ENCODE results near the gene TRMT10C.
"Not testable (repeated sequence)": the region's sequence is repeated elsewhere in the genome, so short reads cannot be mapped to it uniquely, and the experiment has no call there.

Gene TRMT10C

DNA sequence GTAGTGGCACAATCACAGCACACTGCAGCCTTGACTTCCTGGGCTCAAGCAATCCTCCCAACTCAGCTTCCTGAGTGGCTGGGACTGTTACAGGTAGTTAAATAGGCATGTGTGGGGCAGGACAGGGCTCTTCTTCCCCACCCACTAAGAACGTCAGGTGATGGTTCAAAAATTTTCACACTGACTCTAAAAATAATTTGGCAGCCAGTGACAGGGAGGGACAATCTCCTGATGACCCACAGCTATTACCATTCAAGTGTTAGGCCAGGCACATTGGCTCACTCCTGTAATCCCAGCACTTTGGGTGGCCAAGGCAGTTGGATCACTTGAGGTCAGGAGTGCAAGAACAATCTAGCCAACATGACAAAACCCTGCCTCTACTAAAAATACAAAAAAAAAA lies 12.2 kb upstream of the TRMT10C start:
- DNase-seq: no peak

DNA sequence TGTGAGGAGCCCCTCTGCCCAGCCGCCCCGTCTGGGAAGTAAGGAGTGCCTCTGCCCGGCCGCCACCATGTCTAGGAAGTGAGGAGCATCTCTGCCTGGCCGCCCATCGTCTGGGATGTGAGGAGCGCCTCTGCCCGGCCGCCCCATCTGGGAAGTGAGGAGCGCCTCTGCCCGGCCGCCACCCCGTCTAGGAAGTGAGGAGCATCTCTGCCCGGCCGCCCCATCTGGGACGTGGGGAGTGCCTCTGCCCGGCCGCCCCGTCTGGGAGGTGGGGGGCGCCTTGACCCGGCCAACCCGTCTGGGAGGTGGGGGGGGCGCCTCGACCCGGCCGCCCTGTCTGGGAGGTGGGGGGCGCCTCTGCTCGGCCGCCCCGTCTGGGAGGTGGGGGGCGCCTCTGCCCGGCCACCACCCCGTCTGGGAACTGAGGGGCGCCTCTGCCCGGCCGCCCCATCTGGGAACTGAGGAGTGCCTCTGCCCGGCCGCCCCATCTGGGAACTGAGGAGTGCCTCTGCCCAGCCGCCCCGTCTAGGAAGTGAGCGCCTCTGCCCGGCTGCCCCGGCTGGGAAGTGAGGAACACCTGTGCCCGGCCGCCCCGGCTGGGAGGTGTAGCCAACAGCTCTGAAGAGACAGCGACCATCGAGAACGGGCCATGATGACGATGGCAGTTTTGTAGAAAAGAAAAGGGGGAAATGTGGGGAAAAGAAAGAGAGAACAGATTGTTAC lies 10.1 kb upstream of the TRMT10C start:
- DNase-seq: not testable (repeated sequence)

DNA sequence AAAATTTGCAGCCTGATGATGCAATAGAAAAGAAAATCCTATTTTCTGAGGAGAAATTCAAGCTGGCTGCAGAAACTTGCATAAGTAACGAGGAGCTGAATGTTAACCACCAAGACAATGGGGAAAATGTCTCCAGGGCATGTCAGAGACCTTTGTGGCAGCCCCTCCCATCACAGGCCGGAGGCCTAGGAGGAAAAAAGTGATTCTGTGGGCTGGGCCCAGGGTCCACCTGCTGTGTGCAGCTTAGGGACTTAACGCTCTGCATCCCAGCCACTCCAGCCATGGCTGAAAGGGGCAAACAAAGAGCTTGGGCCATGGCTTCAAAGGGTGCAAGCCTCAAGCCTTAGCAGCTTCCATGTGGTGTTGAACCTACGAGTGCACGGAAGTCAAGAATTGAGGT lies 8.3 kb upstream of the TRMT10C start:
- DNase-seq: not testable (repeated sequence)

- no peak for DNase-seq
These were observed 5.6 kb upstream of the TRMT10C start for GRCh38 chr3:101556064-101556463.

- DNase-seq: no peak
These were observed 6.1 kb downstream of the TRMT10C start for GRCh38 chr3:101567528-101568317.

- no peak for DNase-seq
These were observed 9.6 kb downstream of the TRMT10C start for GRCh38 chr3:101571028-101571895.

DNA sequence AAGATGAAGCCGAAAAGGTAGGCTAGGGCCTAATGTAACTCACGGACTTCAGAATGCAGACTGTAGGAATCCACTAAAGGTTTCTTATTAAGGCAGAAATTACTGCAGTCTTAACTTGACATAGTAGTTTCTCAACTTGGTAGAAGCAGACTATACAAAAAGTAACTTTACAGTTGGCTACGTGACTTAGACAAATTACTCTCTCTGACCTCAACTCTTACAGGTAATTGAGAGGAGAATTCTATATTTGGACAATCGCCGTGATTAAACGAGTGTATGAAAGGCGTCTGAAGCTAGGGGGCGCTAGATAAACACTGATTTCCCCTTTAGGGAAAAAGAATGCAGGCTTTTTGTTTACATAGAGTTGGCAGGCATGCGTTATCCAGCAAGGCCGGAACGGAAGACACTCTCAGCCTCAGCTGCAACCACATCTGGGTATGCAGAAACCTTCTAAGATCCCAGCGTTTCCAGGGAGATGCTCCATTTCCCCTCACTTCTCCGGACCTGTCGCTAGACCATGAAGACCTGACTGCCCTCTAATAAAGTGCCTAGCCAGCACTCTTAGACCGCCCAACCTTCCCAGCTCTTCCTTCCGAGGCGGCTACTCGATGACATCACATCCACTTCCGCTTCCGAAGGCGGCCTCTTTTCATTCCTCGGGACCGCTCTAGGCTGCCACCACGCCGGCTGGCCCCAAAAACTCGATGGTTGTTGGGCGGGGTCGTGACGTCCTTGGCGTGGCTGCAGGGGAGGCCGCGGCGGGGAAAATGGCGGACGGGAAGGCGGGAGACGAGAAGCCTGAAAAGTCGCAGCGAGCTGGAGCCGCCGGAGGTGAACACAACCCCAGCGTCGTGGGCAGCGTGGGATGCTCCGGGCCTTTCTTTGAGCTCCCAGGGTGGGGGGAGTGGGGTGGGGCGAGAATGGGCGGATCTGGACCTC lies 12.1 kb downstream of the TRMT10C start, which contains the start of gene PCNP:
Gene PCNP, plus strand, starts transcription at position 732 of the 939 bp plus-strand sequence. Its CDS starts 36 bp downstream, at position 768.
- peak; percentile 98 for DNase-seq

DNA sequence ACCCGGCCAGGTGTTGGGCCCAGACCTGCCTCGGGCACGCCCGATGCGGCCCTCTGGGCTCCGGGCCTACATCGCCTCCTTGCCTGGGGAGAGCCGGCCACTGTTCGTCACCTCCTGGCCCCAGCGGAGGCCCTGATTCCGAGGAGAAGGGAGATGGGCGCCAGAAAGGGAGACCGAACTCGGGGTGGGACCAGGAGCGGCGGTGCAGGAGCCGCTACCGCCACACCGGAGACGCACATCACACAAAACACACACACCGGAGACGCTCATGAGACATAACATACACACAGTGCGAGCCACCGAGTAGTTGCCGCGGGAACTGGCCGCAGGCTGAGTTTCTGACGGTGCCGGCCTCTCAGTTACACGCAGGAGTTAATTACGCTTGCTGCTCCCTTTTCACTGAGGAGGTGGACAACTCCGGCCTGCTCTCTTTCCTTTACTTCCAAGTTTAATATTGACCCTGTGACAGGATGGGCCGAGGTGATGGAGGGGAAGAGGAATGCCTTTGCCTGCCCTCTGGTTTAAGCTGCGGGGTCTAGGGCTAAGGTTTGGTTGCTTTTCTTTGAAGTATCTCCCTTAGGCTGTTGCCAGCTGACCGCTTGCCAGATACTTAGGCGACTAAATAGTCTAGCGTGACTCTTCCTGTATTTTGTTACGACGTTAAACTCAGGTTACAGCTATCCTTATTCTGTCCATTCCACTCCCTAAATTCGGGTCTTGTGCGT lies 12.9 kb downstream of the TRMT10C start:
- peak; percentile 67 for DNase-seq

DNA sequence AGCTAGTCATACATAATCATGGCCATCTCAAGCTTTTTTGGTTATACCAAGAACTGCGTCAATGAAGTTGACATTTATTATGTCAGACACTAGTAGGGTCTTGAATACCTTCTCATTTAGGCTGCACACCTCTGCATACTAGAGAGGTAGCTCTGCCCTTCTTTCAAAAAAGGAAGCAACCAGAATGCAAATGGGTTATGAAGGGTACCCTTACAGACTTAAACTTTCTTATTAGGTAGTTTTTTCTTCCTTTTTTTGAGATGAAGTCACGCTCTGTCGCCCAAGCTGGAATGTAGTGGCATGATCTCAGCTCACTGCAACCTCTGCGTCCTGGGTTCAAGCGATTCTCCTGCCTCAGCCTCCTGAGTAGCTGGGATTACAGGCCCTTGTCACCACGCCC lies 15.6 kb downstream of the TRMT10C start:
- DNase-seq: no peak

DNA sequence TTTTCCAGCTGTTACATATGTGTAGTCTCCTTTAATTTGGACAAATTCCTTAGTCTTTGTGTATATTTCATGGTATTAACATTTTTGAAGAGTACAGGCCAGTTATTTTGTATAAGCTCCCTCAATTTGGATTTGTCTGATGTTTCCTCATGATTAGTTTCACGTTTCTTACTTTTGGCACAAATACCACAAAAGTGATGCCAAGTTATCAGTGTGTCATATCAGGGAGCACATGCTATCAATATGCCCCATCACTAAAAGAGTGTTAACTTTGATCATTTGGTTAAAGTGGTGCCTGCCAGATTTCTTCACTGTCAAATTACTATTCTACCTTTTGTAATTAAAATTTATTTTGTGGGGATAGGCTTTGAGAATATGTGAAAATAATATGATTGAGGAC lies 26.9 kb downstream of the TRMT10C start:
- no peak for DNase-seq

DNA sequence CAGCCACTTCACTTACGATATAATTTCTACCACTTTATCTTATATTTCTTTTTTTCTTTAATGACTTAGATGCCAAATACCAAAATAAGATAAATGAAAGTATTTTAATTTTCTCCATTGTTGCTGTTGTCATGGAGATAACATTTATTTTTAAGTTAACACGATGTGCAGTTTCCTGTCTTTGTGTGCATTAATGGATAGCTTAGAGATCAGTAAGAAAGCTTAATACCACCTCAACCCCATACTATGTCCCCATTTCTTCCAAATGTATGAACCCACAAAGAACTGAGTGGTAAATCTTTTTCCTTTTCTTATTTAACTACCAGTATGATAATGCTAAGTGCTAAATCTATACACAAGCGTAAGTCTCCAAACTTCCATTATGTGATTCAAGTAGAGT lies 29.4 kb downstream of the TRMT10C start:
- DNase-seq: no peak

DNA sequence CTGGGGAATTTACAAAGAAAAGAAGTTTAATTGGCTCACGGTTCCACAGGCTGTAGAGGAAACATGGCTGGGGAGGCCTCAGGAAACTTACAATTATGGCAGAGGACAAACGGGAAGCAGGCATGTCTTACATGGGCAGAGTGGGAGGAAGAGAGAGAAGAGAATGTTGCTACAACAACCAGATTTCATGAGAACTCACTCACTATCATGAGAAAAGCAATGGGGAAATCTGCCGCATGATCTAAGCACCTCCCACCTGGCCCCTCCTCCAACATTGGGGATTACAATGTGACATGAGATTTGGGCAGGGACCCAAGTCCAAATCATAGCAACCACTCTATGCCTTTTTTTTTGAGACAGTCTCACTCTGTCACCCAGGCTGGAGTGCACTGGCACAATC lies 41.1 kb downstream of the TRMT10C start:
- DNase-seq: no peak

DNA sequence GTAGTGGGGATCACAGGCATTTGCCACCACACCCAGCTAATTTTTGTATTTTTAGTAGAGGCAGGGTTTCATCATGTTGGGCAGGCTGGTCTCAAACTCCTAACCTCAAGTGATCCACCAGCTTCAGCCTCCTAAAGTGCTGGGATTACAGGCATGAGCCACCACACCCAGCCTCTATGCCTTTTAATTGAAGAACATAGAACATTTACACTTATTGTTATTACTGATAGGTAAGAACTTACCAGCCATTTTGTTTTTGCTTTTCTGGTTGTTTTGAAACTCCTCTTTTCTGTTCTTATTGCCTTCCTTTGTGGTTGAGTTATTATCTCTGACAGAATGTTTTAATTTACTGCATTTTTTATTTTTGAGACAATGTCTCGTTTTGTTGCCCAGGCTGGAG lies 41.5 kb downstream of the TRMT10C start:
- no peak for DNase-seq

- not testable (repeated sequence) for DNase-seq
These were observed 43.7 kb downstream of the TRMT10C start for GRCh38 chr3:101605398-101605797.

DNA sequence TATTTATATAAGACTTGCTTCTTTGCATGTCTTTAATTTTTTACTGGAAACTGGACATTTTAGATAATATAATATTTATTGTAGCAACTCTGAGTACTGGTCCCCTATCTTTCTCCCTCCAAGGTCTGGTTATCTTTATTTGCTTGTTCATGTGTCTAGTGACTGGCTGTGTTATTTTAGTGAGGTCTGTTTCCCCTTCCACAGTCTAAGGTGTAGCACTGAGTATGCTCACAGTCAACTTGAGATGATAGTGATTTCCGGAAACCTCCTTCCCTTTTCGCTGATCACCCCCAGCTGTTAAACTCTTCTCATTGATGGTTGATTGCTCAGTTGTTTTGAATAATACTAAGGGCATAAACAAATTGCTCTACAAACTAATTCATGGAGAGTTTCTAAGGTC lies 49.4 kb downstream of the TRMT10C start:
- no peak for DNase-seq

DNA sequence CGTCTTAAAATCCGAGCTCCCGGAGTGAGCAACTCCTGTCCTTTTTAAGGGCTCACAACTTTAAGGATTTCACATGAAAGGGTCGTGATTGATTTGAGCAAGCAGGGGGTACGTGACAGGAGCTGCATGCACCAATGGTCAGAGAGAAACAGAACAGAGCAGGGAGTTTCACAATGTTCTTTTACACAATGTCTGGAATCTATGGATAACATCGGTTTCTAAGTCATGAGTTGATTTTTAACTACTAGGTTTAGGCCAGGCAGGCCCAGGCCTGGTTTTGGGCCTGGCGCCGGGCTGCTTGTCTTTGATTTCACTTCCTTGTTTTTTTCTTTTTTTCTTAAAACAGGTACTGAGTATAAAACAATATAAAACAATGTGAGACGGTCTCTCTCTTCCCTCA lies 51.3 kb downstream of the TRMT10C start:
- DNase-seq: not testable (repeated sequence)

- no peak for DNase-seq
These were observed 53.9 kb downstream of the TRMT10C start for GRCh38 chr3:101615525-101615924.
